Activated CD4-positive, CD25-positive, alpha-beta regulatory T cell treated with anti-CD3 and anti-CD28 coated beads, Interleukin-2, amount 50 U/mL, for 72 hours (primary cell): ENCODE measurements around the gene SLC4A5.
"Not testable (repeated sequence)": the region's sequence is repeated elsewhere in the genome, so short reads cannot be mapped to it uniquely, and the experiment has no call there.

Source experiments
- DNase-seq: peaks from one replicate; pipeline ENCODE4 v3.0.0; 2021

SLC4A5 gene

GRCh38 chr2:74364533-74365505, 21.6 kb upstream of the SLC4A5 start:
- no peak for DNase-seq

DNA sequence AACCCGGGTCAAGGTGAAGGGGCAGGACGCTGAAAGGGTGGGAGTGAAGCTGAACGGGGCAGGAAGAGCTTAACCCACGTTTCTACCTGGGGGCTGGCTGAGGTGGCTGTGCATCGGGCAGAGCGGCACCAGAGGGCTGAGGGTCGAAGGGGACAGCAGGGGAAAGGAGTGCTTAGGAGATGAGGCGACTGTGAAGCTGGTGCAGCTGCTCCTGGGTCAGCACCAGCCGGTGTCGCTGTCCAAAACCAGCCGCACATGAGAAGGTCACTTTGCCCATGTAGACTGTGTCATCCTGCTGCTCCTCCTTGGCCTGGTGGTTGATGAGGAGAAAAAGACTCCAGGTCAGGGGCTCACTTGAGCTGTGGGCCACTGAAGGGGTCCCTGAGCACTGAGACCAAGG, 18.1 kb upstream of the SLC4A5 start:
- no peak for DNase-seq

GRCh38 chr2:74357627-74358026, 14.4 kb upstream of the SLC4A5 start:
- DNase-seq = no peak

- DNase-seq = no peak
Measured at GRCh38 chr2:74349889-74350288, 6.7 kb upstream of the SLC4A5 start.

- DNase-seq = no peak
Measured at GRCh38 chr2:74347742-74348141, 4.5 kb upstream of the SLC4A5 start.

GRCh38 chr2:74347303-74347702, 4.1 kb upstream of the SLC4A5 start:
- DNase-seq = no peak

- no peak for DNase-seq
Measured at GRCh38 chr2:74345272-74345943, 2.2 kb upstream of the SLC4A5 start.

DNA sequence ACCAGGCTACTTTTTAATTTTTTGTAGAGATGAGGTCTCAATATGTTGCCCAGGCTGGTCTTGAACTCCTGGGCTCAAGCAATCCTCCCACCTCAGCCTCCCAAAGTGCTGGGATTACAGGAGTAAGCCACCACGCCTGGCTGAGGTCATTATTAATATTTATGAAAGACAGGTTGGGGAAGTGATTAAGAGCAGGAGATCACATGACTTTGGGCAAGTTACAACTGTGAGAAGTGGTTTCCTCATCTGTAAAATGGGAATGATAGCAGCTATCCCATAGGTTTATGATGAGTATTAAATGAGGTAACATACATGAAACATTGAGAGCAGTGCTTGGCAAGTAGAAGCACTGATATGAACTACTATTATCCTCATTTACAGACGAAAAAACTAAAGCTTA, 7.0 kb downstream of the SLC4A5 start:
- DNase-seq = not testable (repeated sequence)

DNA sequence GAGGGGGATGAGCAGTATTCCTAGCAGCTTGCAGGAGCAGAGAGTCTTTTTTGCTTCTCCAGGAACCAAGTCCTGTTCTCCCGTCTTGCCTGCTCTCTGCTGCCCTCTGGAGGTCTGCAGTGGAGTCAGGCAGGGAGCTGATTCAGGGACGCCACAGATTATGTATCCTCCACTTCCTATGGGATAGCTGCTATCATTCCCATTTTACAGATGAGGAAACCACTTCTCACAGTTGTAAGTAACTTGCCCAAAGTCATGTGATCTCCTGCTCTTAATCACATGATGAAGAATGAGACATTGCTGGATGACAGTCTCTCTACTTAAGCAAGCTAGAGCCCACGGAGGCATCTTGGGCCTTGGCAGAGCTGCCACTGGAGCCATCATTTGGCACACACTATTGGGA, 8.3 kb downstream of the SLC4A5 start:
- DNase-seq = peak; percentile 78

GRCh38 chr2:74333896-74334586, 9.2 kb downstream of the SLC4A5 start:
- DNase-seq = no peak

- DNase-seq = no peak
Measured at GRCh38 chr2:74333175-74333574, 10.0 kb downstream of the SLC4A5 start.

GRCh38 chr2:74332550-74333174, 10.6 kb downstream of the SLC4A5 start:
- no peak for DNase-seq

DNA sequence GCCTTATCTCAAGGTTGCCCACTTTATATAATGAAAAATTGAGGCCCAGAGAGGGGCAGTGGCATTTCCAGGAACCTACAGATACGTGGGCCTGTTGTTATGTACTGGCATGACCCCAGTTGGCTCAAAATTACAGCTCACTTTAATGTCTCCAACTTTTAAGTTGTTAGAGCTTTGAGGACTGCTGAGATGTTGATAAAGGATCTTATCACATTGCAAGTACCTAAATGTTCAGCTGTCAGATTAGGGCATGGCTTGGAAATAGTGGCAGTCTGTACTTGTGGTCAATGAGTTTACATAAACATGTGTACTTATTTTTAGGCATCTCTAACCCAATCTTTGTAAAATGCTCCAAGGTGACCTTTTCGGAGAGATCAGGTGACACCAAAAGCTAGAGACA, 14.6 kb downstream of the SLC4A5 start:
- no peak for DNase-seq

DNA sequence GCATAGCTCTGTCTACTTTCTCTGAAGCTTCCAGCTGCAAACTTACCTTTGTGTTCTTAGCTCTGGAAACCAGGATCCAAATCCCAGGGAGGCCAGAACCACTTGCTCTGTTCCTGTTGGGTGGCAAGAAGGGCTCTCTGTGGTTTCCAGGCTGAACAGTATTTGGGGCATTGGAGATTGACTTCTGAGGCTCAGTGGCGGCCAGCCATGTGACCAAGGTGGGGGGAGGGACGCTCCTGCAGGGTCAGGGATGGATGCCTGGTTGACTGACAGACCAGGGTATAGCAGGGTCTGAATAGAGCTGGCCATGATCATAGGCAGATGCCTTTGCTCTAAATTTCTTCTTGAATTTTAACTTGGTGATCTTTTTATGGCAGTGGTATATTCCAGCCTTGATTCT, 15.1 kb downstream of the SLC4A5 start:
- no peak for DNase-seq

- no peak for DNase-seq
Measured at GRCh38 chr2:74327627-74328026, 15.6 kb downstream of the SLC4A5 start.

GRCh38 chr2:74327199-74327598, 16.0 kb downstream of the SLC4A5 start:
- no peak for DNase-seq

- DNase-seq = no peak
Measured at GRCh38 chr2:74325815-74326214, 17.4 kb downstream of the SLC4A5 start.

DNA sequence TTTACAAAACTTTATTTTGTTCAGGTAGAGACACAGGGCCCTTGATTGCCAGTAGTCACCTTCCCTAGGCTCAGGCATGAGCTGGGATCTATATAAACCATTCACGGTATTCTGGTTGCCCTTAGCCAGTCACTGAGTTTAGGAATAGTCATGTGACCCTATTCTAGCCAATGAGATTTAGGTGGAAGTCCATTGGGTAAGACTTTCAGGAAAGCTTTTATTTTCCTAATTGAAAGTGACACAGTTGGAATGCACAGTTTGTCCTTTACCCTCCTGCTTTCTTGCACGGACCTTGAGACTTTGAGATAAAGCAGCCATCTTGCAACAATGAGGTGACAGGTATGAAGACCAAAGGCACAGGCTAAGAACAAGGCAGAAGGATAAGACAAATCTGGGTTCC, 21.5 kb downstream of the SLC4A5 start:
- DNase-seq = no peak

- no peak for DNase-seq
Measured at GRCh38 chr2:74317701-74318100, 25.5 kb downstream of the SLC4A5 start.

GRCh38 chr2:74316627-74317295, 26.5 kb downstream of the SLC4A5 start:
- no peak for DNase-seq

GRCh38 chr2:74314107-74314506, 29.1 kb downstream of the SLC4A5 start:
- no peak for DNase-seq

GRCh38 chr2:74313497-74313896, 29.7 kb downstream of the SLC4A5 start:
- no peak for DNase-seq

- no peak for DNase-seq
Measured at GRCh38 chr2:74312913-74313312, 30.3 kb downstream of the SLC4A5 start.
